Suprapubic skin (tissue), 4 donors: ENCODE results near the gene NINL. TPM values are rescaled to one million over a fixed set of nuclear protein-coding genes. Genes with fewer than 3 reads are reported as not detected.

Experiments
- DNase-seq, 2 donors: peaks; one replicate each; pipeline ENCODE4 v3.0.0-alpha.2; 2019; ENCODE audit warnings: low spot score in 2 of 2
- H3K27ac ChIP-seq: fragments of 200-600 bp; sonication (generic); one replicate; pipeline ENCODE4 v1.5.1; 2019
- H3K27me3 ChIP-seq: fragments of 200-600 bp; sonication (generic); one replicate; pipeline ENCODE4 v1.5.1; 2019
- H3K36me3 ChIP-seq: fragments of 200-600 bp; sonication (generic); one replicate; pipeline ENCODE4 v1.5.1; 2019
- H3K4me1 ChIP-seq: fragments of 200-600 bp; sonication (generic); one replicate; pipeline ENCODE4 v1.5.1; 2019
- H3K4me3 ChIP-seq: fragments of 200-600 bp; sonication (generic); one replicate; pipeline ENCODE4 v1.5.1; 2019; ENCODE audit warnings: mild to moderate bottlenecking
- H3K9me3 ChIP-seq: fragments of 200-600 bp; sonication (generic); one replicate; pipeline ENCODE4 v1.5.1; 2019
- CTCF ChIP-seq, 2 donors: fragments of 200-600 bp in 1 of 2; fragments of 450-650 bp in 1 of 2; sonication (generic) in 1 of 2; IDR thresholded peaks; one replicate each; pipeline ENCODE4 v1.5.1; 2016 to 2019; ENCODE audit warnings: antibody characterized with exemption in 2 of 2, mild to moderate bottlenecking in 1 of 2, moderate library complexity in 1 of 2
- EP300 ChIP-seq: sonication (generic); formaldehyde crosslinking; IDR thresholded peaks from one replicate; pipeline ENCODE4 v1.6.1; 2017; ENCODE audit warnings: antibody characterized with exemption
- POLR2A ChIP-seq, 2 donors: fragments of 450-650 bp; IDR thresholded peaks; one replicate each; pipeline ENCODE4 v1.6.1; 2017; ENCODE audit warnings: antibody characterized with exemption in 2 of 2, mild to moderate bottlenecking in 2 of 2, moderate library complexity in 2 of 2
- POLR2AphosphoS5 ChIP-seq, 3 donors: sonication (generic); formaldehyde crosslinking; IDR thresholded peaks; one replicate each; pipeline ENCODE4 v1.6.1; 2017; ENCODE audit warnings: antibody characterized with exemption in 3 of 3
- WGBS: methylation state at CpG from one replicate; pipeline ENCODE4 v1.1.5; 2018; 5-methylcytosine and 5-hydroxymethylcytosine counted together
- total RNA-seq, 4 donors: library from RNA; depleted of rRNA; stranded (reverse); fragments of >200 nt; gene quantifications; one replicate each; pipeline ENCODE4 v1.1.0, GENCODE V29; 2016

The NINL gene
- total RNA-seq, 4 donors from 2014 or later = 2.0 to 6.9 (median 2.6) TPM

- H3K9me3 ChIP-seq = no peaks in the 10 kb centered on the region
- H3K27me3 ChIP-seq = no peaks in the 10 kb centered on the region
- DNase-seq = peak in 1 of 2 donors; percentile 47
- no peak overlapping the region for H3K4me3 ChIP-seq
- WGBS = 78% methylated on average over 5 of the region's 7 CpGs
- TF ChIP-seq EP300 = no peak
- TF ChIP-seq CTCF (IDR thresholded peaks at IDR 0.05) = no peak
- no peak for TF ChIP-seq POLR2A (IDR thresholded peaks at IDR 0.05)
- no peak for TF ChIP-seq POLR2AphosphoS5 (IDR thresholded peaks at IDR 0.05)
- H3K36me3 ChIP-seq = peaks cover 16% of the 10 kb centered on the region
- H3K27ac ChIP-seq = no peak overlapping the region
- no peaks in the 10 kb centered on the region for H3K4me1 ChIP-seq
These were observed 118.5 kb downstream of the NINL start for GRCh38 chr20:25466846-25467245.

DNA sequence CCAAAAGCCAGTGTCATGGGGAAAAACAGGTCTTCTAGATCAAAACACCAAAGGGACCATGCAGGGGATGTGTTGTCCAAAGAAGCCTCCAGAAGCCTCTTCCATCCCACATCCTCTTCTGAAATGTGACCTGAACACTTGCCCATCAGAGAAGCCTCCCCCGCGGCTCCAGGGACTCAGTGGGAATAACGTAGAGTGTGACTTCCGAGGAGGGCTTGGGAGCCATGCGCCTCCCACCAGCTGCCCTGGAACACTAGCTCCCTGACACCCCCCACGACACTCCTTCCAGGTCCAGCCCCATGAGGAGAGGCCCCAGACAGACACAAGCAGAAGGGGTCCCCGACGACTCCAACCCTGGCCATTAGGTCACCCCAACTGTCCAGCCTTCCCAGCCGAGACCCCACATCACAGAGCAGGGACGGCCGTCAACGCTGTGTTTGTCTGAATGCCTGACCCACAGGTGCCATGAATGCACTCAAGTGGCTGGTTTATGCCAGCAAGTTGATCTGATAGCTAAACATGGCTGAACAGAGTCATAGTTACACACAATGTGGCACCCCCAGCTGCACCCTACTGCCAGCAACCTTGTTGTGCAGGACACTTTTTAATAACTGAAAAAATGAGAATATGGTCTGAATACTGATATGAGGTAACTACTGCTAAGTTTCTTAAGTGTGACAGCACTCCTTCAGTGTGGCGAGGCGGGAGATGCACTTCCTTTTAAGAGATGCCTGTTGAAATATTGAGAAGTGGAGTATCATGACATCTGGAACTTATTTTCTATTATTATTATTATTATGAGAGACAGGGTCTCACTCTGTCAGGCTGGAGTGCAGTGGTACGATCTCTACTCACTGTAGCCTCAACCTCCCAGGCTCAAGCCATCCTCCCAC lies 119.8 kb downstream of the NINL start:
- WGBS = 89% methylated on average over 14 of the region's 15 CpGs
- H3K4me3 ChIP-seq = no peak overlapping the region
- peak in 1 of 2 donors; percentile 75 for DNase-seq
- no peaks in the 10 kb centered on the region for H3K9me3 ChIP-seq
- no peak for TF ChIP-seq CTCF (IDR thresholded peaks at IDR 0.05)
- no peaks in the 10 kb centered on the region for H3K4me1 ChIP-seq
- H3K27ac ChIP-seq = no peak overlapping the region
- H3K36me3 ChIP-seq = peaks cover 24% of the 10 kb centered on the region
- no peaks in the 10 kb centered on the region for H3K27me3 ChIP-seq

DNA sequence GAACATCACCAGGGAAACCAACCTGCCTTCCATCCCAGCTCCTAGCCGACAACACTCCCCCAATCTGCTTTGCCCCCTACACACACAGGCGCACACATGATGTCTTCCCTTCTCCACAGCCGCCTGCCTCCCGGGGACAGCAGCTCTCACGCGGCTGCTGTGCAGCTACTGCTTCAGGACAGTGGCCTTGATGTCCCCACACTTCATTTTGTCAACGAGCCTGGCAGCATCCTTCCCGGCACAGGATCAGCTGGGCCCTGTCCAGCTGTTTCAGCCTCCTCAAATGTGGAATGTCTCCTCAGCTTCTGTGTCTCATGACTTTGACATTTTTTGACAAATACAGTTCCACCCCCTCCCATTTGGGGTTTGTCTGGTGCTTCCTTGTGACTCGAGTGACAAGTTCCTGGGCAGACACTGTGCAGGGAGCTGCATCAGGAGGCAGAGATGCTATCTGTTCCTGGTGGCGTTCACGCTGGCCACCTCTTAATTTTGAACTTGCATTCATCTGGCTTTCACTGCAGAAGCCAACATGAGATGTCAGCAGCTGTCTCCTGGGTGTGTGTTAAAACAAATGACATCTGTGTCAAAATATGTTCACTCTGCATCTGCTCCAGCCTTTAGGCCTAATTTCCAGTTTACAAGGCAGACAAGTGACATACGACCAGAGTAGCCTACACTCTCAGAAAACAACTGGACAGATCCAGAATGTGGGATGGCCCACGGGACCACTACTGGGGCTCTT lies 120.7 kb downstream of the NINL start:
- Histone ChIP-seq H3K4me1 (no peaks in the 10 kb centered on the region), H3K36me3 (peaks cover 24% of the 10 kb centered on the region), H3K9me3 (no peaks in the 10 kb centered on the region), H3K4me3 (no peak overlapping the region), H3K27me3 (no peaks in the 10 kb centered on the region), H3K27ac (no peak overlapping the region)
- no peak for TF ChIP-seq EP300
- no peak for TF ChIP-seq POLR2AphosphoS5 (IDR thresholded peaks at IDR 0.05)
- no peak for TF ChIP-seq CTCF (IDR thresholded peaks at IDR 0.05)
- TF ChIP-seq POLR2A (IDR thresholded peaks at IDR 0.05) = no peak
- peak in 1 of 2 donors; percentile 45 for DNase-seq
- WGBS = 77% methylated on average over 13 of the region's 13 CpGs

- TF ChIP-seq CTCF (IDR thresholded peaks at IDR 0.05) = no peak
- TF ChIP-seq POLR2AphosphoS5 (IDR thresholded peaks at IDR 0.05) = no peak
- no peak for TF ChIP-seq POLR2A (IDR thresholded peaks at IDR 0.05)
- no peaks in the 10 kb centered on the region for H3K27me3 ChIP-seq
- DNase-seq = no peak
- H3K4me1 ChIP-seq = no peaks in the 10 kb centered on the region
- H3K27ac ChIP-seq = no peak overlapping the region
- peaks cover 21% of the 10 kb centered on the region for H3K36me3 ChIP-seq
- no peaks in the 10 kb centered on the region for H3K9me3 ChIP-seq
- WGBS = 73% methylated on average over 18 of the region's 18 CpGs
- no peak overlapping the region for H3K4me3 ChIP-seq
These were observed 123.4 kb downstream of the NINL start for GRCh38 chr20:25461786-25462545.

- TF ChIP-seq CTCF (IDR thresholded peaks at IDR 0.05) (no peak), EP300 (no peak), POLR2AphosphoS5 (IDR thresholded peaks at IDR 0.05) (no peak), POLR2A (IDR thresholded peaks at IDR 0.05) (no peak)
- Histone ChIP-seq H3K4me3 (no peak overlapping the region), H3K36me3 (peaks cover 14% of the 10 kb centered on the region), H3K4me1 (no peaks in the 10 kb centered on the region), H3K27ac (no peak overlapping the region), H3K9me3 (no peaks in the 10 kb centered on the region), H3K27me3 (no peaks in the 10 kb centered on the region)
- DNase-seq = no peak
- WGBS = 71% methylated on average over 9 of the region's 9 CpGs
These were observed 124.1 kb downstream of the NINL start for GRCh38 chr20:25461281-25461650.
